SK-N-DZ (cell line): ENCODE measurements around the gene PRKCE.
A peak's percentile ranks its signal among the peaks of the same experiment; 100 is the strongest.
"Not testable (repeated sequence)": the region's sequence is repeated elsewhere in the genome, so short reads cannot be mapped to it uniquely, and the experiment has no call there.

Experiments used
- DNase-seq: peaks from one replicate; pipeline ENCODE4 v3.0.0-alpha.2; 2015; ENCODE audit warnings: low spot score

Gene PRKCE

GRCh38 chr2:46181789-46182530 lies 530.5 kb downstream of the PRKCE start:
- DNase-seq: no peak

DNA sequence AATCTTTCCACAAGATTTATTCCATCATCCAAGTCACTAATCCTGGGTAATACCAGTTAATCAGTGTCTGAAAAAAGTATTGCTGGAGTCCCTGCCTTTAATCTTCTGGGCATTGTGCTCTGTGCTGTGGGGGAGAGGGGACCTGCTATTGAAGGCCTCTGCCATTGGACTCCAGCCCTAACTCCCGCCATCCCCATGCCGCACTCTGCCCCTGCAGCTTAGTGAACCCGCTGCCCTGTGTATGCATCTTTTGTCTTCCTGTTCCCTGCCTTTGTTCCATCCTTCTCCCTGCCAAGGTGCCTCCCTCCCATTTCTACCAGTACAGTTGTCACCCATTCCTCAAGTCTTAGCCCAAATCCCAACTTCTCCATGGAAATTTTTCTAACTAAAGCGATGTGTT lies 532.0 kb downstream of the PRKCE start:
- DNase-seq: no peak

DNA sequence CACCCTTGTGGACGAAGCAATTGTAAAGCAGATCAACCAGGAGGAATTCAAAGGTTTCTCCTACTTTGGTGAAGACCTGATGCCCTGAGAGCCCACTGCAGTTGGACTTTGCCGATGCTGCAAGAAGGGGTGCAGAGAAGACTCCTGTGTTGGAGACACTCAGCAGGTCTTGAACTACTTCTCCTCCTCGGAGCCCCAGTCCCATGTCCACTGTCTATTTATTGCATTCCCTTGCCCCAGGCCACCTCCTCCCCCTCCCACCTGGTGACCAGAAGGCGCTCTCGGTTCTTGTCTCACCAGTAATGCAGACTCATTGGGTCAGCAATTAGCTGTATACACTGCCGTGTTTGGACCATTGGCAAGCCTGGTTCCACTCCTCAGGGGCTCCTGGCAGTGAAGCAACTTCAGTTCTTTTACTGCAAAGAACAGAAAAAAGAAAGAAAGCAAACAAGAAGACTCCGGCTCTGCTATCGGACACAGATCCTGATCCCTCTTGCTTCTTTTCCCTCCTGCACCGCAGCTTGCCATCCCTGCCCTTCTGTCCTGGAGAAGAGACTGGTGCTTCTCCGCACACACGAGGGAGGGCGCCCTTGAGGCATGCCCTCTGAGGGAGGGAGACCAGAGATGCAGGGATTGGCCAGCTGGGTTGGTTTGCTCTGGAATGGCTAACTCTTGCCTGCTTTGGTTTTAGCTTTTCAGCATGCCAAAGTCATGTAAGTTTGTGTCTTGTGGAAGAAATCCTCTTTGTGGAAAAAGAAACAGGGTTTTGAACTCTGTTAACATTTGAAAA lies 533.5 kb downstream of the PRKCE start:
- DNase-seq: no peak

DNA sequence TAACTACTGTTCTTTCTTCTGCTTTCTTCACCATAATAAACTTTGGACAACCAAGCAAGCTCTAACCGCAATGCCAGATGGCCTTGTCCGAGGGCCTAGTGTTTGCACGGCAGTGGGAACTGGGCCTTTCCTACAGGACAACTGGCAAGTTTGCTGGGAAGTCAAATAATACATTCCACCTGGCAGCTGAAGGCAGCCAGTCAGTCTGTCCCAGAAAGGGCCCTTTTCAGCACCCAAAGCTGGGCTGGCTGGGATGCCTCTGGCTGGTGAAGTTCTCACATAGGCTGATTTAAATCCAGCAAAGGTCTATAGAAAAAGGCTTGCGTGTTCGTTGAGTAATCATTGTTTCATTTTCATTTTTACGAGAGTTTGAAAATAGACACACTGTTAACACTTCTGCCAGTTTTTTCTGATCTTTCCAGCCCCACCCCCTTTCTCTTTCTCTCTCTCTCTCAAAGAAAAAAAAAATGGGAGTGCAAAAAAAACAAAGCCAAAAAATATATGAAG lies 535.7 kb downstream of the PRKCE start:
- DNase-seq: no peak

DNA sequence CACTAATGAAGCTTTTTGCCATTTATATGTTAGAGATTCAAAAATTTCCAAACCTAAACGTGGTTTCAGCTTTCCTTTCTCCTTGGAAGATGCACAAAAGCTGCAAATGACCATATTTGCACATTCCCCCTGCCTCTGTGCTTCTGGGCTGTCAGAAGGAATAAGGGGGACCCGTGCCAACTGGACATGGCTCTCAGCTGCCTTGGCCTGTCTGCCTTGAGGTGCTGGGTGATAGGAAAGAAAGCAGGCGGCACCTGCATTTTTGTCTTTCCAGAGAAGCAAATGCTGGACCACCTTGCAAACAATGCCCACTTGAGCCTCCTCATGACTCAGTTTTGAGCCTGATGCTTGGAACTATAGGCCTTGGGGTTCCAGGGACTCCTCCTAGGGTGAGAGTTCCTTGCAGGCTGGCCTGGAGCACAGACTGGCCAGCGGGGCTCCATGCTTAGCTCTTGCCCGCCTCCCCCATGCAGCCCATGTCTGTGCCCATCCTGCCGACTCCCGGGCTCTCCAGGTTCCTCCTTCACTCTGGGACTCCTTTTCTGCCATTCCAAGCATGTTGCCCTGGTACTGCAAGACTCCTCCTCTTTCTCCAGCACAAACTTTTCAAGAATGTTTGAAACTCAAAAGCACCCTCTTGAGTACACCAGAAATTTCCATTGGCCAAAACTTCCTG lies 536.7 kb downstream of the PRKCE start:
- no peak for DNase-seq

- peak; percentile 50 for DNase-seq
These were observed 541.9 kb downstream of the PRKCE start for GRCh38 chr2:46193356-46193755.

GRCh38 chr2:46193855-46194254 lies 542.4 kb downstream of the PRKCE start:
- DNase-seq: no peak

GRCh38 chr2:46194856-46195255 lies 543.4 kb downstream of the PRKCE start:
- no peak for DNase-seq

DNA sequence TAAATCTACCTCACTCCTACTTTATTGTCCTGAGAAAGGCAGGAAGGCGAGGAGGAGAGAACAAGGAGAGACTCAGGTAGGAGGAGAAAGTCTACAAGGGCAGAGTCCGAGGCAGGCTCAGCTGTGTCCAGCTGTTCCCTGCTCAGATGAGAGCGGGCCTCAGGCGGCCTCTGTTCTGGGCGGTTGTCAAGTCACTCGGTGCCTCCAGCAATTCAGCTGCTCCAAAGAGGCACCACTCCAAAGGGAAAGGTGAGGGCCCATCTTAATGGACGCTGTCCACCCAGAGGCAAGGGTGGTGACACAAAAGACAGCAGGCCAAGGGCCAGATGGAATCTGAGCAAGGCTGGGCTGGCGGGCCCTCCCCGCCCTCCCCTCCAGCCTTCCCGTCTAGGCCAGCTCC lies 544.3 kb downstream of the PRKCE start:
- no peak for DNase-seq

GRCh38 chr2:46196871-46197462 lies 545.5 kb downstream of the PRKCE start:
- DNase-seq: no peak

DNA sequence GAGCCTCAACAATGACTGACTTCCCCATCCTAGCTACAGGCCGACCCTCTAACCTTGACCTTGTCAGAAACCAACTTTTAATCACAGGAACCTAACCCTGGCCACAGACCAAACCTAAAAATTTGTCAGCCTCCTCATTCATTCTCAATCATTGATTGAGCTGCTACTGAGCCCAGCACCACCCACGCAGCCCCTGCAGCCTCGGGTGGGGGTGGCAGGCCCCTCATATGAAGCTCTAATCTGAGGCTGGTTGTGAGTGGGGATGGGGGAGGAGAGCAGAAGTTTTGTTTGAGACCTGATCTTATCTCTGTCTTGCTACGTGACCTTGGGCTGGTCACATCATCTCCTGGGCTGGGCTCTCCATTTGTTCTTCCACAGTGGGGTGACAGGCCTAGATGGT lies 546.2 kb downstream of the PRKCE start:
- no peak for DNase-seq

GRCh38 chr2:46198164-46198883 lies 546.8 kb downstream of the PRKCE start:
- DNase-seq: no peak

DNA sequence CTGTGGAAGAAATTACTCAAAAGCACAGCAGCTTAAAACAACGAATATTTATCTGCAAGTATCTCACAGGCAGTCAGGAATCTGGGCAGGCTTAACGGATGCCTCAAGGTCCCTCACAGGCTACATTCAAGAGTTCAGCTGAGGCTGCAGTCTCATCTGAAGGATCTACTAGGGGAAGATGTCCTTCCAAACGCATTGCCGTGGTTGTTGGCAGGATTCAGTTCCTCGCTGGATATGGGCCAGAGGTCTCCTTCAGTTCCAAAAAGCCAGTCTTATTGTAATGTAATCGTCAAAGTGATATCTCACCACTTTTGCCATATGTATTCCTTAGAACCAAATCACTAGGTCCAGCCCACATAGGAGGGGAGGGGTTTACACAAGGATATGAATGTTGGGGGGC lies 547.5 kb downstream of the PRKCE start:
- DNase-seq: no peak

DNA sequence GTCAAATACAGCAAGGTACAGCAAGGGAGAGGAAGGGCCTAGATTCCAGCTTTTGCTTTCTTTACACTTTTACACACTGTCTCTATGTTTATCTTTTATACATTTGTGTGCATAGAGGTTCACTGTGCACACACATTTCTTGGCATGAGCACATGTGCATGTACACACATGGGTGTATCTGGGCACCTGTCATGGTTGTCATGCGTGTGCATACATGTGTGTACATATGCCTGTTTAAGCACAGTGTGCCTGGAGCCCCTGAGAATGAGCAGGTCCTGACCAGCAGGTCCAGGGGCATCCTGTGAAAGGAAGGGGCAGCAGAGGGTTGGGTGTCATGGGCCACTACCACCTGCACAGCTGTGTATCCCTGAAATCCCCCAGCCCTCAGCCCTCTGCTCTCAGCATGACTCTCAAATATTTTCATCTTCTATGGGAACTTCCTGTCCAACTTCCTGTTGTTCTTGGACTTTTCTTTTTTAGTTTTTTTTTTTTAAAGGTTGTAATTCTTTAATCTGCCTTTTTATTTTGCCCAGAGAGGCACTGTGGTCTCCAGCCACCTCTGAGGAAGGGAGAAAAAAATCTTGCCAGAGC lies 548.7 kb downstream of the PRKCE start:
- DNase-seq: no peak

DNA sequence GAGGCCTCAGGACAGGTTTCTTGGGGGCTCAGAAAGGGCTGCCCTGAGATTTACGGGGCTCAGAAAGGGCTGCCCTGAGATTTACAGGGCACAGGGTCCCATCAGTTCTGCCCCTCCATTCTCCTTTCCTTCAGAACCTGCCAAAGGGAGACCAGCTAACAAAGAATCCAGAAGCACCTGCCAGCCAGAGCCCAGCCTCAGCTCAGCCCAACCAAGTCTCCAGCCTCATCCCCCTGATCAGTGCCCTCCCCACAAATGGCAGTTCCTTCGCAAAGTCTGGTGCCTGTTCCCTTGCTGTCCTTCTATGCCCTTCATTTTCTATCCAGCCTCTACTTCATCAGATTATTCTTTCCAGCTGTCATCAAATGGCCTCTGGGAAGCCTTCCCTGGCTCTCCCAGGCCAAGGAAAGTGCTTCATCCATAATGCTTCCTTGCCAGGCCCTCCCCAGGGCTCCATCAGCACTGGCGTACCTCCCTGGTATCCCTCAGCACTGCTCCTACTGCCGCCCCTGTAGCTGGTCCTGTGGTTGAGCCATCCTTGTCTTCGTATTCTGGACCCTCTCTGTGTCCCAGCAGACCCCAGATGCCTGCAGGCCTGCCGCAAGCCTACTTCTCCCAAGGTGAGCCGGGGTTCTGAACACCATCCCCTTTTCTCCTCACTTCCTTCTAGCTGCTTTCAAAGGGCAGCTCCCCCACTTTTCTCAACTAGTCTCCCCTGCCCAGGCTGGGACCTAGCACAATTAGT lies 549.6 kb downstream of the PRKCE start:
- no peak for DNase-seq

DNA sequence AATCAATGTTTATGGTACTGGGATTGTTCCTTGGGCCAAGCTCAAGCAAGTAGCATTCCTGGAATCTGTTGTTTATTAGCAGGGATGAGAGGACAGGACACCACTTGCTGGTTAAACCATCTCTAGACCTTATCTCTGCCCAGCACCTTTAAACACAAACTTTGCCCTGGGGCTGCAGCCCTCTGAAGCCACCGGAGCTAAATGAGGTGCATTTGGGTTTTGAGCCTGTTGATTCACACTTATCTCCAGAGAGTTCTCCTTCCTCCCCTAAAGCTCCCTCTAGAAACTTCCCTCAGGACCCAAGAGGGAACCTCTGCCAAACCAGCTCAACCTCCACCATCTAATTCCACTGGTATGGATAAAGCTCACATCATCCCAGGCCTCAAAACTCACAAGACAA lies 551.0 kb downstream of the PRKCE start:
- no peak for DNase-seq

DNA sequence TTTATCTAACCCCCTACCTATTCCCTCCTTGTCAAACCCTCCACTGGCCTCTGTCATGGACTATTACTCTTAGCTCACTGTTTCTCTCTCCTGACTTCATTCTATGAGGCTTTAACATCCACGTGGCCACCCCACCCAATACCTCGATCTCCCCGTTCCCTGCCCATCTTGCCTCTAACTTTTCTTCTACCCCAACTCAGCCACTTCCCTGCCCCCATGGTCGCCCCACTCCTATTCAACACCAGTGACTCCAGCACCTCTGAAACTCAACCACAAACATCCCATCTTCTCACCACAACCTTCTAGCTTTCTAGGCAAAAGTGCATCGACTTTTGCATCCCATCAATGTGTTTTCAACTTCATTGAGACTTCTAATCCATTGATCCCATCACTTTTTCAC lies 551.5 kb downstream of the PRKCE start:
- no peak for DNase-seq

DNA sequence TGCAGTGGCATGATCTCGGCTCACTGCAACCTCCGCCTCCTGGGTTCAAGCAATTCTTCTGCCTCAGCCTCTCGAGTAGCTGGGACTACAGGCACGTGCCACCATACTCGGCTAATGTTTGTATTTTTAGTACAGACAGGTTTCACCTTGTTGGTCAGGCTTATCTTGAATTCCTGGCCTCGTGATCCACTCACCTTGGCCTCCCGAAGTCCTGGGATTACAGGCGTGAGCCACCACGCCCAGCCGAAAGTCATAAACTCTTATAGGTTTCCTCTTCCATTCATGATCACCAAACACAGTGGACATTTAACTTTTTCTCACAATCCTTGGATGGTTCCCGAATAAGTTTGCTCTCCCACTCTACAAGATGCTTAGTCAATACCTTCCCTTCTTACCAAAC lies 552.2 kb downstream of the PRKCE start:
- DNase-seq: not testable (repeated sequence)

- DNase-seq: no peak
These were observed 556.1 kb downstream of the PRKCE start for GRCh38 chr2:46207591-46207990.

DNA sequence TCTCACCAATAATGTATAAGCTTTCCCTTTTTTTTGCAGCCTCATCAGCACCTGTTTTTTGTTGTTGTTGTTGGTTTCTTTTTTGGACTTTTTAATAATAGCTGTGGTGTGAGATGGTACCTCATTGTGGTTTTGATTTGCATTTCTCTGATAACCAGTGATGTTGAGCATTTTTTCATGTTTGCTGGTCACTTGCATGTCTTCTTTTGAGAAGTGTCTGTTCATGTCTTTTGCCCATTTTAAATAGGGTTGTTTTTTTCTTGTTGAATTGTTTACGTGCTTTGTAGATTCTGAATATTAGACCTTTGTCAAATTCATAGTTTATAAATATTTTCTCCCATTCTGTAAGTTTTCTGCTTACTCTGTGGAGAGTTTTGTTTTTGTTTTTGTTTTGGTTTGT lies 557.3 kb downstream of the PRKCE start:
- DNase-seq: no peak
